Mesendoderm (in vitro differentiated cells): ENCODE data around the gene NLRP1.
"Not testable (repeated sequence)": the region's sequence is repeated elsewhere in the genome, so short reads cannot be mapped to it uniquely, and the experiment has no call there.

Source experiments
- DNase-seq: peaks from one replicate; pipeline ENCODE4 v3.0.0; 2013
- H2AK5ac ChIP-seq: 2 replicates; pipeline ENCODE4 v1.6.1; 2013; ENCODE audit warnings: low read length, inconsistent platforms
- H2BK120ac ChIP-seq: 2 replicates; pipeline ENCODE4 v1.6.1; 2013; ENCODE audit warnings: low read depth, mild to moderate bottlenecking, low read length, moderate library complexity, mixed read lengths
- H2BK15ac ChIP-seq: replicated peaks from 2 replicates; pipeline ENCODE4 v1.6.1; 2013; ENCODE audit warnings: low read depth, mild to moderate bottlenecking, moderate library complexity
- H2BK5ac ChIP-seq: 2 replicates; pipeline ENCODE4 v1.6.1; 2013; ENCODE audit warnings: low read length, inconsistent platforms
- H3K18ac ChIP-seq: 2 replicates; pipeline ENCODE4 v1.6.1; 2013; ENCODE audit warnings: mild to moderate bottlenecking, low read length, mixed read lengths
- H3K23ac ChIP-seq: one replicate; pipeline ENCODE4 v1.6.1; 2013; ENCODE audit warnings: low read length
- H3K27ac ChIP-seq: 2 replicates; pipeline ENCODE4 v1.5.1; 2013; ENCODE audit warnings: low read depth, mild to moderate bottlenecking, inconsistent platforms, low read length, moderate library complexity
- H3K27me3 ChIP-seq: 2 replicates; pipeline ENCODE4 v1.6.1; 2013; ENCODE audit warnings: low read length, control low read depth, mild to moderate bottlenecking, inconsistent platforms; ENCODE audit not compliant: insufficient read depth, poor library complexity
- H3K36me3 ChIP-seq: 2 replicates; pipeline ENCODE4 v1.6.1; 2013; ENCODE audit warnings: low read length, inconsistent platforms; ENCODE audit not compliant: control insufficient read depth, insufficient read depth
- H3K4ac ChIP-seq: one replicate; pipeline ENCODE4 v1.6.1; 2013; ENCODE audit warnings: low read depth, mild to moderate bottlenecking, low read length, moderate library complexity
- H3K4me1 ChIP-seq: 2 replicates; pipeline ENCODE4 v1.6.1; 2013; ENCODE audit warnings: low read depth, low read length, inconsistent platforms; ENCODE audit not compliant: control insufficient read depth
- H3K4me2 ChIP-seq: 2 replicates; pipeline ENCODE4 v1.6.1; 2013; ENCODE audit warnings: low read length
- H3K4me3 ChIP-seq: 2 replicates; pipeline ENCODE4 v1.5.1; 2013; ENCODE audit warnings: mild to moderate bottlenecking, low read length
- H3K56ac ChIP-seq: one replicate; pipeline ENCODE4 v1.6.1; 2013; ENCODE audit warnings: low read length
- H3K79me1 ChIP-seq: 2 replicates; pipeline ENCODE4 v1.6.1; 2013; ENCODE audit warnings: low read length, inconsistent platforms
- H3K79me2 ChIP-seq: 2 replicates; pipeline ENCODE4 v1.6.1; 2013; ENCODE audit warnings: mild to moderate bottlenecking, low read length; ENCODE audit not compliant: control insufficient read depth, insufficient read depth
- H3K9ac ChIP-seq: 2 replicates; pipeline ENCODE4 v1.6.1; 2013; ENCODE audit warnings: low read length, inconsistent platforms
- H4K5ac ChIP-seq: one replicate; pipeline ENCODE4 v1.6.1; 2013; ENCODE audit warnings: low read length
- H4K8ac ChIP-seq: one replicate; pipeline ENCODE4 v1.6.1; 2013; ENCODE audit warnings: low read depth, mild to moderate bottlenecking, control low read depth, low read length, moderate library complexity
- WGBS: extraction: QIAGEN DNeasy Blood & Tissue Kit; methylation state at CpG from one replicate; pipeline ENCODE4 v1.1.7; 2013; ENCODE audit warnings: low lambda C conversion rate, missing lambda C conversion rate; ENCODE audit not compliant: insufficient coverage; ENCODE audit errors: extremely low coverage; 5-methylcytosine and 5-hydroxymethylcytosine counted together

Gene NLRP1

GRCh38 chr17:5580969-5581368, 3.3 kb downstream of the NLRP1 start:
- Histone ChIP-seq H3K4ac (no peak overlapping the region), H3K4me3 (no peak overlapping the region), H3K4me2 (no peak overlapping the region), H3K79me1 (no peaks in the 10 kb centered on the region), H3K56ac (no peak overlapping the region), H3K4me1 (no peaks in the 10 kb centered on the region), H4K5ac (no peak overlapping the region), H2BK15ac (no peak overlapping the region), H2AK5ac (no peak overlapping the region), H3K36me3 (no peaks in the 10 kb centered on the region), H3K27me3 (no peaks in the 10 kb centered on the region), H2BK5ac (no peak overlapping the region), H3K18ac (no peak overlapping the region), H4K8ac (no peak overlapping the region), H2BK120ac (no peak overlapping the region), H3K23ac (no peak overlapping the region), H3K27ac (no peak overlapping the region), H3K9ac (no peak overlapping the region), H3K79me2 (no peaks in the 10 kb centered on the region)
- no CpG with 5 or more reads among the region's 3 CpGs for WGBS
- no peak for DNase-seq

- no peaks in the 10 kb centered on the region for H3K36me3 ChIP-seq
- DNase-seq = no peak
- no peak overlapping the region for H3K9ac ChIP-seq
Observed at GRCh38 chr17:5580367-5580766, 3.9 kb downstream of the NLRP1 start.

DNA sequence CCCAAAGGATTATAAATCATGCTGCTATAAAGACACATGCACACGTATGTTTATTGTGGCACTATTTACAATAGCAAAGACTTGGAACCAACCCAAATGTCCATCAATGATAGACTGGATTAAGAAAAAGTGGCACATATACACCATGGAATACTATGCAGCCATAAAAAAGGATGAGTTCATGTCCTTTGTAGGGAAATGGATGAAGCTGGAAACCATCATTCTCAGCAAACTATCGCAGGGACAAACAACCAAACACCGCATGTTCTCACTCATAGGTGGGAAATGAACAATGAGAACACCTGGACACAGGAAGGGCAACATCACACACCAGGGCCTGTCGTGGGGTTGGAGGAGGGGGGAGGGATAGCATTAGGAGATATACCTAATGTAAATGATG, 5.5 kb downstream of the NLRP1 start:
- not testable (repeated sequence) for H3K4me1 ChIP-seq, H3K23ac ChIP-seq, H2BK5ac ChIP-seq, H2BK120ac ChIP-seq, H3K27ac ChIP-seq, H2BK15ac ChIP-seq, H3K9ac ChIP-seq, H2AK5ac ChIP-seq, H4K5ac ChIP-seq, H3K4me2 ChIP-seq, DNase-seq, H3K79me2 ChIP-seq, H3K18ac ChIP-seq, H3K56ac ChIP-seq, H3K4me3 ChIP-seq, H3K4ac ChIP-seq, H3K36me3 ChIP-seq, H4K8ac ChIP-seq, H3K79me1 ChIP-seq, H3K27me3 ChIP-seq
- no CpG with 5 or more reads among the region's 4 CpGs for WGBS

More at GRCh38 chr17:5580367-5580766, 3.9 kb downstream of the NLRP1 start:
- Histone ChIP-seq H2AK5ac (no peak overlapping the region), H4K5ac (no peak overlapping the region), H2BK120ac (no peak overlapping the region), H2BK5ac (no peak overlapping the region), H2BK15ac (no peak overlapping the region), H3K79me2 (no peaks in the 10 kb centered on the region), H3K23ac (no peak overlapping the region), H3K4me2 (no peak overlapping the region), H3K4me3 (no peak overlapping the region), H3K18ac (no peak overlapping the region), H4K8ac (no peak overlapping the region), H3K79me1 (no peaks in the 10 kb centered on the region), H3K27ac (no peak overlapping the region), H3K4ac (no peak overlapping the region), H3K4me1 (no peaks in the 10 kb centered on the region), H3K56ac (no peak overlapping the region), H3K27me3 (no peaks in the 10 kb centered on the region)

DNA sequence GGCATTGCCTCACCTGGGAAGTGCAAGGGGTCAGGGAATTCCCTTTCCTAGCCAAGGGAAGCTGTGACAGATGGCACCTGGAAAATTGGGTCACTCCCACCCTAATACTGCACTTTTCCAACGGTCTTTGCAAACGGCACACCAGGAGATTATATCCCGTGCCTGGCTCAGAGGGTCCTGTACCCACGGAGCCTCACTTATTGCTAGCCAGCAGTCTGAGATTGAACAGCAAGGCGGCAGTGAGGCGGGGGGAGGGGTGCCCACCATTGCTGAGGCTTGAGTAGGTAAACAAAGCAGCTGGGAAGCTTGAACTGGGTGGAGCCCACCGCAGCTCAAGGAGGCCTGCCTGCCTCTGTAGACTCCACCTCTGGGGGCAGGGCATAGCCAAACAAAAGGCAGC, 11.3 kb downstream of the NLRP1 start:
- H3K4ac ChIP-seq, H2AK5ac ChIP-seq: not testable (repeated sequence)

DNA sequence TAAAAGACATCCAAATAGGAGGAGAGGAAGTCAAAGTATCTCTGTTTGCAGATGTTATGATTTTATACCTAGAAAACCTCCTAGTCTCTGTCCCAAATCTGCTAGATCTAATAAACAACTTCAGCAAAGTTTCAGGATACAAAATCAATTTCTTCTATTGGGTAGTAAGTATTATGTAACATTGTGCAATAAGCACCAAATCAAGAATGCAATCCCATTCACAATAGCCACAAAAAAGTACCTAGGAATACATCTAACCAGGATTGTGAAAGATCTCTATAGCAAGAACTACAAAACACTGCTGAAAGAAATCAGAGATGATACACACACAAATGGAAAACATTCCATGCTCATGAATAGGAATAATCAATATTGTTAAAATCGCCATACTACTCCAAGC, 13.0 kb downstream of the NLRP1 start:
- Histone ChIP-seq H2BK120ac (no peak overlapping the region), H3K23ac (no peak overlapping the region), H3K36me3 (no peaks in the 10 kb centered on the region), H2BK15ac (no peak overlapping the region), H4K8ac (no peak overlapping the region), H3K56ac (no peak overlapping the region), H3K4me2 (no peak overlapping the region), H3K4me3 (no peak overlapping the region), H3K27ac (no peak overlapping the region), H2AK5ac (no peak overlapping the region), H2BK5ac (no peak overlapping the region), H3K79me1 (no peaks in the 10 kb centered on the region), H3K4ac (no peak overlapping the region), H3K27me3 (no peaks in the 10 kb centered on the region), H3K18ac (no peak overlapping the region), H3K4me1 (no peaks in the 10 kb centered on the region), H3K79me2 (no peaks in the 10 kb centered on the region), H4K5ac (no peak overlapping the region), H3K9ac (no peak overlapping the region)
- DNase-seq = no peak
- WGBS = no CpG with 5 or more reads among the region's 1 CpG

More for the DNA sequence above, 11.3 kb downstream of the NLRP1 start:
- not testable (repeated sequence) for H3K27me3 ChIP-seq, H3K4me1 ChIP-seq, H3K56ac ChIP-seq, H2BK120ac ChIP-seq, H2BK5ac ChIP-seq, H2BK15ac ChIP-seq, H3K18ac ChIP-seq, H3K27ac ChIP-seq, H3K9ac ChIP-seq, H3K79me2 ChIP-seq, H3K4me2 ChIP-seq, H3K23ac ChIP-seq, H3K79me1 ChIP-seq, DNase-seq, H3K4me3 ChIP-seq, H4K8ac ChIP-seq, H4K5ac ChIP-seq, H3K36me3 ChIP-seq
- WGBS = no CpG with 5 or more reads among the region's 7 CpGs

- Histone ChIP-seq H3K23ac (no peak overlapping the region), H2AK5ac (no peak overlapping the region), H3K56ac (no peak overlapping the region), H4K8ac (no peak overlapping the region), H3K79me2 (no peaks in the 10 kb centered on the region), H3K36me3 (no peaks in the 10 kb centered on the region), H4K5ac (no peak overlapping the region), H2BK5ac (no peak overlapping the region), H3K4me1 (no peaks in the 10 kb centered on the region), H3K79me1 (no peaks in the 10 kb centered on the region), H3K27ac (no peak overlapping the region), H3K4ac (no peak overlapping the region), H2BK120ac (no peak overlapping the region), H3K4me2 (no peak overlapping the region), H3K9ac (no peak overlapping the region), H2BK15ac (no peak overlapping the region), H3K4me3 (no peak overlapping the region), H3K27me3 (no peaks in the 10 kb centered on the region), H3K18ac (no peak overlapping the region)
- no peak for DNase-seq
- WGBS = no CpG with 5 or more reads among the region's 2 CpGs
Observed at GRCh38 chr17:5565808-5566207, 18.5 kb downstream of the NLRP1 start.
